Suppressor macrophage treated with lipopolysaccharide for 1 hour (primary cell): ENCODE results near the gene PRSS48.
"Not testable (repeated sequence)": the region's sequence is repeated elsewhere in the genome, so short reads cannot be mapped to it uniquely, and the experiment has no call there.

Experiments
- DNase-seq, 3 donors: peaks; one replicate each; pipeline ENCODE4 v3.0.0-alpha.2; 2020 to 2022

Gene PRSS48

DNA sequence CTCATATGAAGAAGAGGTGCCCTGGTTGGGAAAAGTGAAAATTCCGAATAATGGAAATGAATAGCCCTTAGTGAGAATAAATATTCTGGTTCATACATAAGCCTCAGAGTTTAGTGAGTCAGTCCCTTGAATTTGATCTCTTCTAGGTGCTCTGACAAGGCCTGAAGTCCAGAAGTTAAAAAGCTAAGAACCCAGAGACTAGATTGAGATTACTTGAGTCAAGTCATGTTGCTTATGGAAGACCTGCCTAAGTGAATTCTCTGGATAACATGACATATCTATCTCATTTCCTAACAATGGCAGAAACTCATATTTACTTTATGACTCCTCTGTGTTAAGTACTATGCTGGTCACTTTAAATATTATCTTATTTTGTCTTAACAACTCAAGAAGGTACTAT lies 10.5 kb upstream of the PRSS48 start:
- DNase-seq = no peak

DNA sequence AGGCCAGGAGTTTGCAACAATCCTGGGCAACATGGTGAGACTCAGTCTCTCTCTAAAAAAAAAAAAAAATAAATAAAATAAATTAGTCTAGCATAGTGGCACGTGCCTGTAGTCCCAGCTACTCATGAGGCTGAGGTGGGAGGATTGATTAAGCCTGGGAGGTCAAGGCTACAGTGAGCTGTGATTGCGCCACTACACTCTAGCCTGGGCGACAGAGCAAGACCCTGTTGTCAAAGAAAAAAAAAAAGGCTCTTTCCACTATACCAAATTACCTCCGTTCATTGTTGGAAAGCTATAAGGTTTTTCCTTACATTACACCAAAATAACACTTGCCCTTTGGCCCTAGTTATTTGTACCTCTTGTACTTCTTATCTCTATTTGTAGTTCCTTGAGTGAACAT lies 9.9 kb upstream of the PRSS48 start:
- no peak for DNase-seq

DNA sequence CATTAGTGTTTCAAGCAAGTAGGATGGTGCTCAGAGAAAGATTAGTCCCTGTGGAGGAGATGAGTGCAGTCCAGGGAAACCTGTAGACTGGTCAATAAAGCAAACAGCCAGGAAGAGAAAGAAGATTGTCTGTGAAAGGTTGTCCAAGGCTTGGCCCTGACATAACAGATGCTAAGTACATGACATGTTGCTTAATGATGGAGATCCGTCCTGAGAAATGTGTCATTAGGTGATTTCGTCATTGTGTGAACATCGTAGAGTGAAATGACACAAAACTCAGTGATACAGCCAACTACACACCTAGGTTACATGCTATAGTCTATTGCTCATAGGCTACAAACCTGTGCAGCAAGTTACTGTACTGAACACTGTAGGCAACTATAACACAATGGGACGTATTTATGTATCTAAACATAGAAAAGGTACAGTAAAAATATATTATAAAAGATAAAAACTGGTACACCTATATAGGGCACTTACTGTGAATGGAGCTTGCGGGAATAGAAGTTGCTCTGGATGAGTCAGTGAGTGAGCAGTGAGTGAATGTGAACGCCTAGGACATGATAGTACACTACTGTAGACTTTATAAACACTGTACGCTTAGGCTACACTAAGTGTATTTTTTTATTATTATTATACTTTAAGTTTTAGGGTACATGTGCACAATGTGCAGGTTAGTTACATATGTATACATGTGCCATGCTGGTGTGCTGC lies 9.0 kb upstream of the PRSS48 start:
- DNase-seq = no peak

DNA sequence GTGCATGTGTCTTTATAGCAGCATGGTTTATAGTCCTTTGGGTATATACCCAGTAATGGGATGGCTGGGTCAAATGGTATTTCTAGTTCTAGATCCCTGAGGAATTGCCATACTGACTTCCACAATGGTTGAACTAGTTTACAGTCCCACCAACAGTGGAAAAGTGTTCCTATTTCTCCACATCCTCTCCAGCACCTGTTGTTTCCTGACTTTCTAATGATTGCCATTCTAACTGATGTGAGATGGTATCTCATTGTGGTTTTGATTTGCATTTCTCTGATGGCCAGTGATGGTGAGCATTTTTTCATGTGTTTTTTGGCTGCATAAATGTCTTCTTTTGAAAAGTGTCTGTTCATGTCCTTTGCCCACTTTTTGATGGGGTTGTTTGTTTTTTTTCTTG lies 8.1 kb upstream of the PRSS48 start:
- not testable (repeated sequence) for DNase-seq

DNA sequence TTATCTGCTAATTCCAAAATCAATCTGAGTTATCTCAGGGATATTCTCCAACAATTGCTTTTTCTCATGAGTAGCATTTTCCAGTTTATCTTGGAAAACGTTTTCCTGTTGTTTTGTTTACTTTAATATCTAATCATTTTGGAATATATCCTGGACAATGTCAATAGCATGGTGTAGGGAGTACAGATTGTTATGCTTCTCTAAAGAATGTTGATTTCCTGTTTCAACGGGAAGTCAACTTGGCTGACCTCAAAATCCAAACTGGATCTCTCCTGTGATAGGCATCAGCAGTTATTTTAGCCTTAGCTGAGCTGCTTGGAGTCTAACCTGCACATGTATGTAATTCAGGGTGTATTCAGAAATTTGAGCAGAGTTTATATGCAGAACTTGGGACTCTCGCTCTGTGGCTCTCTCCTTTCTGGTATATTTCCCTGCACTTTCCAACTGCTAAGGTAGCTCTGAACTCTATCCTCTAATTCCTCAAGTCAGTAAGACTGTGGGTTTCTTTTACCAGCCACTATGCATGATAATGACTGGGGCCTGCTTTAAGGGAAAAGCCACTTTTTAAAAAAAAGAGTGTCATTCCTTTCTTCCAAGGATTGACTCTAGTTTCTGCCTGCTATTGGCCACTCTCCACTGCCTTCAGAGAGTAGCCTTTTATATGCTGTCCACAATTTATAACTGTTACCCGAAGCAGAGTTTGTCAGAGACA lies 7.7 kb downstream of the PRSS48 start:
- no peak for DNase-seq

DNA sequence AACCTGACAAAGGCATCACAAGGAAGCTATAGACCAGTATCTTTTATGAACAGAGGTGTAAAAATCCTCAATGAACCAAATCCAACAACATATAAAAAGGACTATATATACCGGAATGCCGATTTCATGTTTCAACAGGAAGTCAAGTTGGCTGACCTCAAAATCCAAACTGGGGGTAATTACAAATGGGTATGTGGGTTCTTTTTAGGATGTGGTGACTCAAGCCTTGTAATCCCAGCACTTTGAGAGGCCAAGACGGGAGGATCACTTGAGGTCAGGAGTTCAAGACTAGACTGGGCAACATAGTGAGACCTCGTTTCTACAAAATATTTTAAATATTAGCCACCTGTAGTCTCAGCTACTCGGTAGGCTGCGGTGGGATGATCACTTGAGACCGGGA lies 10.4 kb downstream of the PRSS48 start:
- no peak for DNase-seq

DNA sequence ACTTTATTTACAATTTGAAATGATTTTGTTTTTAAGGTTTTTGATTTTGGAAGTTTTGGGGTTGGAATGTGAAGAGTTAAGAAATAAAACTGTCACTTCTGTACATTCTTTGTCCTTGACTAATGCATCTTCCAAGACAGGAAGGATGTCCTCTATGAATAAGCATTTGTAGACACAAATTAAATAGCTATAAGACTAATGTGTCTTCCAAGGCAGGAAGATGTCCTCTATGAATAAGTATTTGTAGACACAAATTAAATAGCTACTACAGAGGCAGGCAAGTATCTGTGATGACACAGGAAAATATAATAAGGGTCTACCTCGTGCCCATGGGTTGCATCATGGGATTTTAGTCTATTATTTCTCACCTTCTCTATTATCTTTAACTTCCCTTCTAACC lies 14.5 kb downstream of the PRSS48 start:
- no peak for DNase-seq

DNA sequence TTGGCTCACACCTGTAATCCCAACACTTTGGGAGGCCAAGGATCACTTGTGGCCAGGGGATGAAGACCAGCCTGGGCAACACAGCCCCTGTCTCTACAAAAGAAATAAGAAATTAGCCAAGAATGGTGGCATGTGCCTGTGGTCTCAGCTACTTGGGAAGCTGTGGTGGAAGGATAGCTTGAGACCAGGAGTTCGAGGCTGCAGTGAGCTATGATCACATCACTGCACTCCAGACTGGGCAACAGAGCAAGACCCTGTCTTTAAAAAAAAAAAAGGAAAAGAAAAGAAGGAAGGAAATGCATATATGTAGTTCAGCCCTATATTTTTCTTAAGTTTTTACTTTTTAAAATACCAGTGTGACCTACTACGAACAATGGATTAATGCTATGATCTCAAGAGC lies 15.1 kb downstream of the PRSS48 start:
- no peak for DNase-seq

DNA sequence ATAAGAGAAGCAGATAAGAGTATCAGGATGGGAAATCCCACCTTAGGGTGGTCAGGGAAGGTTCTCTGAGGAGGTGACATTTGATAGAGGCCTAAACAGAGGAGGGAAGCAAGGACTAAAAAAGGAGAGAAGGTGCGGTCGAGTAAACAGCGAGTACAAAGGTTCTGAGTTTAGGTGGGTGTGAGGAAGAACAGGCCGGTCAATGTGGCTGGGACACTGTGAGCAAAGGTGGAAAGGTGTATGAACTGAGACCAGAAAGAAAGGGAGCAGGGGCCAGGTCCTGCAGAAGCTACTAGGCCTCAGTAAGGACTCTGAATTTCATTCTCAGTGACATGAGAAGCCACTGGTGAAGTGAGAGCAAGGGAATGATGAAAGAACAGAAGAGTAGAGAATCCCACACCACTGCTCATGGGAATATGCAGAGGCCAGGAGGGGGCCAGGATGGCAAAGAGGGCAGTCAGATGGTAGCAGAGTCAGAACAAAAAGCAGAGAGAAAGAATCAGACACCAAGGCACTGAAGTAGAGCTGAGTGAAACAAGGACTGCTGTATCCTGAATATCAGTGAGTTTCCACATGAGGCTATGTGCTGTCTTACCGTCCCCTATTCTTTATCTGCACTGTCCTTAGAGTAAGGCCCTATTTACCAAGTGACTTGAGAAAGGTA lies 18.0 kb downstream of the PRSS48 start:
- DNase-seq = no peak

DNA sequence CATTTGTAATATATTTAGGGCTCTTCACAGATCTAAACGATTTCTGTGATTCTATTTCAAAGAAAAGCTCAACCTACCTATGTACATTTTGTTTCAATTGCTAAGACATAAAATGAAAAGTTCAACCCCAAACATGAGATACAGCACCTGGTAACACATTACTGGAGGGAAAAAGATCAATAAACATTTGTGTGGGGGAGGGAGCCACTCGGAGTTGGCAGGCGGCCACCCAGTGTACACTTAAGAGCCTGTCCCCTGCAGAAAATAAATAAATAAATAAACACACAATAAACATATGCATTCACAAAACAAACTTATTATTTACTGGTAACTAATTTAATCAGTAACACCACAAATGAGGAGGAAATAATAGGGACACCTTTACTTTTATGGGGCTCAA lies 19.3 kb downstream of the PRSS48 start:
- no peak for DNase-seq

DNA sequence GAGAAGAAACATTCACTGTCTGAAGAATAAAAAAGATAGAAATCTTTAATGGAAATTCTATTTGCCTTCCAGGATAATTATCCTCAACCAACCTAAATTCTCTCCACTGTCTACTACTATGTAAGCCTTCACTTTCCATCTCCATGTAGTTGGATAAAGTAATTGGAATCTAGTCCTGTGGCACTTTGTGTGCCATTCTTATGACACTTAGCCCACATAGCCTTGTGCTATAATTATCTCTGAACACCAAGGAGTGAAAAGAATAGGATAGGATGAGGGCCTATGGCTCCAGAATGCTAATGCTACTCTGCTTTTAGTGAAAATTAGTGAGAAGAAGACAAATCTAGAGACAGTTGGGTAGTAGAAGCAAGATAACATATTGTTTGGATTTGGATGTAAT lies 20.2 kb downstream of the PRSS48 start:
- DNase-seq = no peak

DNA sequence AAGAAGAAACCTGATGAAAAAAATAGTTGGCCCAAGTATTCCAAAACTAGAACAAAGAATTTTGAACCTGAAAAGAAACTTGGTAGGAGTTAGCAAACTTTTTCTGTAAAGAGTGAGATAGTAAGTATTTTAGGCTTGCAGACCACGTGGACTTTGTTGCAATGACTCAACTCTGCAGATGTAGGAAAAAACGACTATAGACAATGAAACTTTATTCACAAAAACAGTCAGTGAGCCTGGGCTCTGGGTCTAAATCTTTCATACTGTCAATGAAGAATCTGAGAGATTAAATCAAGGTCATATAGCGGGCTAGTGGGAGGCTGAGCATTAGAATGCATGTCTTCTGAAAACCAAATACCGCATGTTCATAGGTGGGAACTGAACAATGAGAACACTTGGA lies 25.5 kb downstream of the PRSS48 start:
- DNase-seq = no peak

DNA sequence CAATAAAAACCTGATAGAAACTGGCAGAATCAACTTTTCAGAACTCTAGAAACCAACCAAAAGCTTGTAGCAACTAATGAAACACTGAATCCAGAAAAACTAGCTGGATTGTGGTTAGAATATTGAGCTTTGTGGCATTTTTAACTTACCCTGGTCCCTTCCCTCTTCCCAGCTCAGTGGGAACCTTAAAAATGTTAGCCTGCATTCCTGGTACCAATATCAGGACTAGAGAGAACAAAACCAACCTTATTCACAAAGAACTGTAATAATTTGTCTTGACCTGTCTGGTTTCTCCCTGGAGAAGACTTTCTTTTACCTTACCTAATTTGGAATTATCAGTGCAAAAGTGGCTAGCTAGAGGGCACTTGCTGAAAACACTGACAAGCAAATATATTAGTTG lies 27.3 kb downstream of the PRSS48 start:
- DNase-seq = no peak

DNA sequence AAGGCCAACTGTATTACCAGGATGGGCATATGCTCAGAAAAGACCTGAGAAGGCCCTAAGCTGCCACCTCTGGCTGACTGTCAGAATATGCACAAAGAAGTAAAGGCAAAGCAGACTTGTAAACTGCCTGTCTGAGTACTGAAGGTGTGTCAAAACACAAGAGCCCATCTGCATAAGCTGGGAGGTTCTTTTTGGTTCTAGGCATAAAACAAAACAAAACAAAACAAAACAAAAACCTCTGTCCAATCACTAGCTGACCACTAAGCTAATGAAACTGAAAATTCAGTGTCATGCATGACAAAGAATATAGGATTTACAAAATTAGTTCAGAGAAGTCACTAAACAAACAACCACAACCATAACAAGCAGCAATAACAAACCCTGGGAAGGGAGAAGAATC lies 27.8 kb downstream of the PRSS48 start:
- DNase-seq = no peak

DNA sequence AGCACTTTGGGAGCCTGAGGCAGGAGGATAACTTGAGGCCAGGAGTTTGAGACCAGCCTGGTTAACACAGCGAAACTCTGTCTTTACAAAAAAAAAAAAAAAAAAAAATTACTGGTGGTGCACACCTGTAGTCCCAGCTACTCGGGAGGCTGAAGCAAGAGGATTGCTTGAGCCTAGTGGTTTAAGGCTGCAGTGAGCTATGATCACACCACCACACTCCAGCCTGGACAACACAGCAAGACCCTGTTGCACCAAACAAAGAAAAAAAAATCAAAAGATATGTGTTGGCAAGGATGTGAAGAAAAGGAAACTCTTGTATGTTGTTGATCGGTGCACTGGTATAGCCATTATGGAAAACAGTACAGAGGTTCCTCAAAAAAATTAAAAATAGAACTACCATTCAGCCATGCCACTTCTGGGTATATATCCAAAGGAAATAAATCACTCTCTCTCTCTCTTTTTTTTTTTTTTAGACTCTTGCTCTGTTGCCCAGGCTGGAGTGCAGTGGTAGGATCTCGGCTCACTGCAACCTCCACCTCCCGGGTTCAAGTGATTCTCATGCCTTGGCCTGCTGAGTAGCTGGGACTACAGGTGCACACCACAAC lies 33.3 kb downstream of the PRSS48 start:
- no peak for DNase-seq

DNA sequence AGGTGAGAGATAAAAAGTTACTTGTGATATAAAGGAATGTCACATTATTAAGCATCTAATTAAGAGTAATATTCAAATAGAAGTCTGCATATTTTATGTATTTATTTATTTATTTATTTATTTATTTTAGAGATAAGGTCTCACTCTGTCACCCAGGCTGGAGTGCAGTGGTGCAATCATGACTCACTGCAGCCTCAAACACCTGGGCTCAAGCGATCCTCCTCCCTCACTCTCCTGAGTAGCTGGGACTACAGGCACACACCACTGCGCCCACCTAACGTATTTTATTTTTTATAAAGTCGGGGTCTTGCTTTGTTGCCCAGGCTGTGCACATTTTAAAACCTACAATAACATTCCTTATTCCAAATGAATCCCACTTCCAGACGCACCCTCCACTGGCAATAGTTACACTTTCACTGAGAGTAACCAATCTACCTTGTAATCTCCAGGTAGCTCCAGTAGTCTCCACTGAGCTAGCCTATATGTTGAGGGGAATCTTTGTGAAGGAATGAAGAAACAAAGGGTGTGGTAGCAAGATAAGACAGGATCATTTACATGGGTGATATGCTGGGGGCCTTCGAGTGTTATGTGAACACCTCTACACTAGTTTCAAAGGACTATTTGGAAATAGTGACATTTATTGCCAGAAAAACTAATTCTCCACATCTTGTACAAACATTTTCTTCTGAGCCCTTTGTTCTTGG lies 36.5 kb downstream of the PRSS48 start:
- DNase-seq = no peak

DNA sequence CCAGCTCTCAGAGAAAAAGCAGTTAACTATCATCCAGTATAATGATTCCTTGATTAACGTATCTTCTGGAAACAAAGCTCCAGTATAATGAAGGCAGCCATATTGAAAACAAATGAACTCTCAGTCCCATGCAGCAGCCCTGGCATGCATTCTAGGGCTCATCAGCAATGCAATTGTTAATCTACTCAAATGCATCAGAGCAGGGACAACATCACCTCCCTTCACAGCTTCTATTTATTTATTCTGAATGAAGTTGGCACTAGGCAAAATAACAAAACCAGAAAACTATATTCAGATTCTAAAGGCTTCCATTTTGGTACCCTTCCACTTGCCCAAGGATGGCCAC lies 37.0 kb downstream of the PRSS48 start:
- no peak for DNase-seq

DNA sequence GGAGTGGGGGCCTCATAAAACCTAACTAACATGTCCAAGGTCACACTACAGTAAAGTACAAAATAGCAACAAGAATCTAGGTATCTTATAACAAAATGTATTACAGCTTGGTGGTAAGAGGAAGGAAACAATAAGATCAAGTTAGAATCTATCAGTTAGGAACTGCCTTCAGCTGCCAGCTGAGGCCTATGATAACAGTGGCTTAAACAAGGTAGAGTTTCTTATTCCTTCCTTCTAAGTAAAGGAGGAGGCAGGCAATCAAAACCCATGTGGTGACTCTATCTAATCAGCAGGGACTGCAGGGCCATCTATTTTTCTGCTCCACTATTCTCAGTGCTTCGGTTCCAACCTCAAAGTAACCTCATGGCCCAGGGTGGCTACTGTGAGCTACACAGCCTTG lies 37.5 kb downstream of the PRSS48 start:
- DNase-seq = no peak

DNA sequence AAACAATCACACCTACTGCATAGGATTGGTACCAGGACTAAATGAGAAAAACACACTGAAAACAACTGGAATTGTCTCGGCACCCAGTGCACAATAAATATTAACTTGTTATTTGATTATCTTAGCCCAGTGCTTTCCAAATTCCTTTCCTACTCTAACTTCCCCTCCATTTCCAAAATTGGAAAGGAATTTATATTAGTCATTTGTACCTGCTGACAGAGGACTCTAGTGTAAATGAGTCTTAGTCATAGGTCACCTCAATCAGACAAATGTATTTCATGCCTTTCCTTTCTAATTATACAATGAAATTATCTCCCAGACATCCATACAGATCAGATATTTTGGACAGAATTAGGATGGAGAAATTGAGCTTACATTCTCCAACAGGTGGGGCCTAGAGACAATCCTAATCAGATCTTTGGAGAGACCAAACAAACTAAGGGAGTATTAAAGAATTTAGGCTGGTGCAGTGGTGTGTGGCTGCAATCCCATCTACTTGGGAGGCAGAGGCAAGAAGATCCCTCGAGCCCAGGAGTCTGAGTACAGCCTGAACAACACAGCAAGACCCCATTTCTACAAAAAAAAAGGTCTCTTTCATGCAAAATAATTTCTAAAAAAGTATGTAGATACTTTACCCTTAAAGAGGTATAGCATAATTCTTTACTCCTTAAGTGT lies 38.4 kb downstream of the PRSS48 start:
- no peak for DNase-seq

DNA sequence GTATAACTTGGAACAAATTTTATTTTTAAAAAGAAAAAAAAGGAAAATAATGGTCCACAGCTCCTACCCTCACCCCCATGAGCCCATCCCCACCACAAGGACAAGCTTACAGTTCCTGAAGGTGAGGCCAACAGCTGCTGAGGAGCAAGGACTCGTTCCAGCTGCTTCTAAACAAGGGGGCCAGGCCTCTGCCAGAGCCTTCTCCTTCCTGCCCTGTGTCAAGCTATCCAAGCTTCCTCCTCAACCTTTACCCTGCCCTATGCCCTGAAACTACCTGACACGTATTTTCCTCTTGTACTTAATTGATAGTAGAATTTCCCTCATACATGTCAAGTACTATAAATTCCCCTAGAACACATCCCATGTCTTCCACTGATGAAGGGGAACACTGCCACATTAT lies 39.7 kb downstream of the PRSS48 start:
- no peak for DNase-seq

DNA sequence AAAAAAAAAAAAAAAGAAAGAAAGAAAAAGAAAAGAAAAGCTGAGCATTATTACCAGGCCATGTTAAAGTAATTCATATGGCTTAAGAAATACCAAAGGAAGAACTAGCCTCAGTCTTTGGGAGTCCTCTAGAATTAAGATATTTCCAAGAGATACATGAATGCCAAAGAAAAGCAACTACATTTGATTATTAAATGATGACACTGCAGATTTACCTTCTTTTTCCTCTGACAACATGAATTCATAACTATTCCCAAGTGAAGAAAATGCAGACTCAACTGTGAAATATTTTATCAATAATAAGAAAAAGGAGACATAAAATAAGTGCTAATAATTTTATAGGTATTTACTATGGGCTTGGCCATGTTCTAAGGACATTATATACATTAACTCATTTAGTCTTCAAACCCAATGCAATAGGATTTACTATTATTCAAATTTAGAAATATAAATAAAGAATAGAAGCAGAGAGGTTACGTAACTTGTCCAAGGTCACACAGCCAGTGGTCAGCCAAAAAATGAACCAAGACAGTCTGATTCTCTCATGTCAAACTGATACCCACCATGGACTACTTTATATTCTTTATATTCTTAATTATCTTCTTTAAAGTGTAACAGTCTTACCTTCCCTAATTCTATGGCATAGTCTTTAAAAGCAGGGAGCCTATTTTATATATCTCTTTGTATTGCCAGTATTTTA lies 41.5 kb downstream of the PRSS48 start:
- DNase-seq = no peak

DNA sequence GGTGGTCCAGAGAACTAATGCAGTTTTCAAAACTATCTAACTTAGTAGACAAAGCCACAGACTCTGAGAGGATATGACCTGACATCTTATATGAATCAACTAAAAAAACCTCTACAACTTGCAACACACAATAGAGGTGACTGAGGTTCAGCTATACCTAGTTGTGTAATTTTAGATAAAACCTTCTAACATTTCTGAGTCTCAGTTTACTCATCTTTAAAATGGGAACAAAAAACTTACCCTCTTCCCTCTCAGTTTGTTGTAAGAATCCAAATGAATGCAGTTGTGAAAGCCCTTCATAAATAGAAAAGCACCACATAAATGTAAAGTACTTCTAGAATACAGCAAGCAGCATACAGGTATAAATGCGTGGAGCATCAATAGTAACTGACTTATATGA lies 42.5 kb downstream of the PRSS48 start:
- DNase-seq = no peak
